Panc1 (cell line): ENCODE measurements around the gene CARNS1. TPM values are rescaled to one million over a fixed set of nuclear protein-coding genes. Genes with fewer than 3 reads are reported as not detected.

Experiments
- ATAC-seq: fragments of 200-7000 bp; cut with Tn5 transposase; 2 replicates; pipeline ENCODE4 v1.9.1; 2020; ENCODE audit warnings: mild to moderate bottlenecking, moderate library complexity
- BruUV-seq: library from RNA; stranded (reverse); fragments of 400-500 nt; replicated peaks from 2 replicates; lab custom pipeline; 2021; lab: Mats Ljungman, UMichigan
- CTCF ChIA-PET: fragments of 300-600 bp; sonication (Branson Sonifier 250); formaldehyde crosslinking; loops from one replicate; lab custom pipeline; 2022; ENCODE audit warnings: antibody characterized with exemption; lab: Charles Lee
- POLR2A ChIA-PET: fragments of 300-600 bp; sonication (Branson Sonifier 250); formaldehyde crosslinking; loops from one replicate; lab custom pipeline; 2022; ENCODE audit warnings: antibody characterized with exemption; lab: Charles Lee
- DNase-seq: peaks from one replicate; pipeline ENCODE4 v3.0.0-alpha.2; 2010; ENCODE audit warnings: low read depth, low spot score
- H3K27ac ChIP-seq: 2 replicates; pipeline ENCODE4 v1.5.1; 2011; ENCODE audit warnings: mild to moderate bottlenecking, low read length, inconsistent platforms
- H3K27me3 ChIP-seq: fragments of 200-500 bp; sonication (Bioruptor generic); 2 replicates; pipeline ENCODE4 v1.6.0; 2014; ENCODE audit warnings: low read length, inconsistent platforms; ENCODE audit not compliant: control insufficient read depth, insufficient read depth
- H3K36me3 ChIP-seq: fragments of 200-500 bp; sonication (Bioruptor generic); 2 replicates; pipeline ENCODE4 v1.5.1; 2014; ENCODE audit warnings: inconsistent platforms, mild to moderate bottlenecking, low read length, moderate library complexity; ENCODE audit not compliant: control insufficient read depth, insufficient read depth
- H3K4me1 ChIP-seq: 2 replicates; pipeline ENCODE4 v1.5.1; 2011; ENCODE audit warnings: inconsistent platforms, mild to moderate bottlenecking, low read length, moderate library complexity; ENCODE audit not compliant: control insufficient read depth, insufficient read depth
- H3K4me3 ChIP-seq, 2 experiments: 2 replicates each; pipeline ENCODE4 v1.5.1; 2011 to 2012; ENCODE audit warnings: low read depth in 2 of 2, low read length in 2 of 2, mild to moderate bottlenecking in 2 of 2, inconsistent platforms in 1 of 2, moderate library complexity in 1 of 2
- H3K9me3 ChIP-seq: fragments of 200-500 bp; sonication (Bioruptor generic); 2 replicates; pipeline ENCODE4 v1.5.1; 2014; ENCODE audit warnings: low read depth, mild to moderate bottlenecking, inconsistent platforms, low read length, moderate library complexity; ENCODE audit not compliant: control insufficient read depth, insufficient read depth
- POLR2AphosphoS5 ChIP-seq: IDR thresholded peaks from 2 replicates; pipeline ENCODE4 v1.6.1; 2012; ENCODE audit warnings: mild to moderate bottlenecking, low read depth, low read length, moderate library complexity
- SIN3A ChIP-seq: IDR thresholded peaks from 2 replicates; pipeline ENCODE4 v1.6.1; 2012; ENCODE audit warnings: low read depth, mild to moderate bottlenecking, low read length, moderate library complexity, borderline replicate concordance; ENCODE audit not compliant: insufficient read depth
- TCF7L2 ChIP-seq: IDR thresholded peaks from 2 replicates; pipeline ENCODE4 v1.6.1; 2011; ENCODE audit warnings: mild to moderate bottlenecking, low read depth, low read length, inconsistent platforms
- in situ Hi-C: cut with HindIII; loops from 2 replicates; pipeline ENCODE4 v1.10.0; 2016; ENCODE audit warnings: low sequenced_read_pairs, low pct_unique_long_range_greater_than_20kb
- intact Hi-C: fragments of 100-400 bp; cut with micrococcal nuclease; formaldehyde crosslinking; loops from one replicate; pipeline ENCODE4 v1.10.0; 2022; ENCODE audit not compliant: unreplicated experiment
- total RNA-seq: library from RNA; stranded (reverse); gene quantifications from one replicate; pipeline ENCODE4 v1.2.1, GENCODE V29; 2021; ENCODE audit not compliant: unreplicated experiment
- TF ChIP-seq, protein P1 (sequence below): fragments of 450-650 bp; IDR thresholded peaks from 2 replicates; pipeline ENCODE4 v1.5.1; 2017; ENCODE audit warnings: mild to moderate bottlenecking
- TF ChIP-seq, protein P2 (sequence below), 2 experiments: IDR thresholded peaks; 2 replicates each; pipeline ENCODE4 v1.6.1; 2011 to 2012; ENCODE audit warnings: low read depth in 2 of 2, control low read depth in 1 of 2, low read length in 1 of 2, mild to moderate bottlenecking in 1 of 2, moderate library complexity in 1 of 2; ENCODE audit not compliant: insufficient read depth in 1 of 2

CARNS1 gene
- total RNA-seq, 1 experiment from 2014 or later: 1.0 TPM

GRCh38 chr11:67418476-67419281, 3.2 kb downstream of the CARNS1 start:
- peak; percentile 28 for ATAC-seq
- H3K4me3 ChIP-seq: no peak overlapping the region
- no peak for DNase-seq
- in situ Hi-C loops (no loop called here), intact Hi-C loops (no loop called here)
- H3K4me1 ChIP-seq: peaks cover 49% of the 10 kb centered on the region
- TF ChIP-seq SIN3A (no peak), POLR2AphosphoS5 (no peak), TCF7L2 (no peak)
- TF ChIP-seq, protein P1, sequence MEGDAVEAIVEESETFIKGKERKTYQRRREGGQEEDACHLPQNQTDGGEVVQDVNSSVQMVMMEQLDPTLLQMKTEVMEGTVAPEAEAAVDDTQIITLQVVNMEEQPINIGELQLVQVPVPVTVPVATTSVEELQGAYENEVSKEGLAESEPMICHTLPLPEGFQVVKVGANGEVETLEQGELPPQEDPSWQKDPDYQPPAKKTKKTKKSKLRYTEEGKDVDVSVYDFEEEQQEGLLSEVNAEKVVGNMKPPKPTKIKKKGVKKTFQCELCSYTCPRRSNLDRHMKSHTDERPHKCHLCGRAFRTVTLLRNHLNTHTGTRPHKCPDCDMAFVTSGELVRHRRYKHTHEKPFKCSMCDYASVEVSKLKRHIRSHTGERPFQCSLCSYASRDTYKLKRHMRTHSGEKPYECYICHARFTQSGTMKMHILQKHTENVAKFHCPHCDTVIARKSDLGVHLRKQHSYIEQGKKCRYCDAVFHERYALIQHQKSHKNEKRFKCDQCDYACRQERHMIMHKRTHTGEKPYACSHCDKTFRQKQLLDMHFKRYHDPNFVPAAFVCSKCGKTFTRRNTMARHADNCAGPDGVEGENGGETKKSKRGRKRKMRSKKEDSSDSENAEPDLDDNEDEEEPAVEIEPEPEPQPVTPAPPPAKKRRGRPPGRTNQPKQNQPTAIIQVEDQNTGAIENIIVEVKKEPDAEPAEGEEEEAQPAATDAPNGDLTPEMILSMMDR: no peak
- TF ChIP-seq, protein P2, sequence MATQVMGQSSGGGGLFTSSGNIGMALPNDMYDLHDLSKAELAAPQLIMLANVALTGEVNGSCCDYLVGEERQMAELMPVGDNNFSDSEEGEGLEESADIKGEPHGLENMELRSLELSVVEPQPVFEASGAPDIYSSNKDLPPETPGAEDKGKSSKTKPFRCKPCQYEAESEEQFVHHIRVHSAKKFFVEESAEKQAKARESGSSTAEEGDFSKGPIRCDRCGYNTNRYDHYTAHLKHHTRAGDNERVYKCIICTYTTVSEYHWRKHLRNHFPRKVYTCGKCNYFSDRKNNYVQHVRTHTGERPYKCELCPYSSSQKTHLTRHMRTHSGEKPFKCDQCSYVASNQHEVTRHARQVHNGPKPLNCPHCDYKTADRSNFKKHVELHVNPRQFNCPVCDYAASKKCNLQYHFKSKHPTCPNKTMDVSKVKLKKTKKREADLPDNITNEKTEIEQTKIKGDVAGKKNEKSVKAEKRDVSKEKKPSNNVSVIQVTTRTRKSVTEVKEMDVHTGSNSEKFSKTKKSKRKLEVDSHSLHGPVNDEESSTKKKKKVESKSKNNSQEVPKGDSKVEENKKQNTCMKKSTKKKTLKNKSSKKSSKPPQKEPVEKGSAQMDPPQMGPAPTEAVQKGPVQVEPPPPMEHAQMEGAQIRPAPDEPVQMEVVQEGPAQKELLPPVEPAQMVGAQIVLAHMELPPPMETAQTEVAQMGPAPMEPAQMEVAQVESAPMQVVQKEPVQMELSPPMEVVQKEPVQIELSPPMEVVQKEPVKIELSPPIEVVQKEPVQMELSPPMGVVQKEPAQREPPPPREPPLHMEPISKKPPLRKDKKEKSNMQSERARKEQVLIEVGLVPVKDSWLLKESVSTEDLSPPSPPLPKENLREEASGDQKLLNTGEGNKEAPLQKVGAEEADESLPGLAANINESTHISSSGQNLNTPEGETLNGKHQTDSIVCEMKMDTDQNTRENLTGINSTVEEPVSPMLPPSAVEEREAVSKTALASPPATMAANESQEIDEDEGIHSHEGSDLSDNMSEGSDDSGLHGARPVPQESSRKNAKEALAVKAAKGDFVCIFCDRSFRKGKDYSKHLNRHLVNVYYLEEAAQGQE (IDR thresholded peaks at IDR 0.05; ENCODE audit: insufficient read depth in 1 of 2, low read depth in 2 of 2, low read length in 1 of 2): no peak
- BruUV-seq: no TSS peak
- CTCF ChIA-PET: interaction anchor here (1.5 kb wide), 1 partner anchor 12 kb away, joined by 4 read pairs; no protein-coding TSS in a partner anchor
- no peaks in the 10 kb centered on the region for H3K36me3 ChIP-seq
- POLR2A ChIA-PET: no interaction called here
- peak overlapping the region; percentile 49 for H3K27ac ChIP-seq
- H3K27me3 ChIP-seq: no peaks in the 10 kb centered on the region
- H3K9me3 ChIP-seq: no peaks in the 10 kb centered on the region

GRCh38 chr11:67419325-67420049, 4.0 kb downstream of the CARNS1 start:
- ChIA-PET POLR2A (no interaction called here), CTCF (interaction anchor here (0.6 to 1.5 kb wide), 2 partner anchors 13 to 71 kb away, joined by 3 to 4 read pairs; no protein-coding TSS in a partner anchor)
- Histone ChIP-seq H3K27me3 (no peaks in the 10 kb centered on the region), H3K9me3 (no peaks in the 10 kb centered on the region), H3K4me3 (no peak overlapping the region), H3K4me1 (peaks cover 49% of the 10 kb centered on the region), H3K36me3 (no peaks in the 10 kb centered on the region), H3K27ac (peak overlapping the region; percentile 63)
- in situ Hi-C loops (no loop called here), intact Hi-C loops (no loop called here)
- no peak for TF ChIP-seq TCF7L2
- no peak for TF ChIP-seq POLR2AphosphoS5
- TF ChIP-seq SIN3A: no peak
- TF ChIP-seq, protein P2 (IDR thresholded peaks at IDR 0.05; ENCODE audit: insufficient read depth in 1 of 2, low read depth in 2 of 2, low read length in 1 of 2): no peak
- TF ChIP-seq, protein P1: no peak
- DNase-seq (no peak), ATAC-seq (no peak)
- BruUV-seq: no TSS peak
